ENCODE data around the gene FHOD3.

FHOD3 gene

DNA sequence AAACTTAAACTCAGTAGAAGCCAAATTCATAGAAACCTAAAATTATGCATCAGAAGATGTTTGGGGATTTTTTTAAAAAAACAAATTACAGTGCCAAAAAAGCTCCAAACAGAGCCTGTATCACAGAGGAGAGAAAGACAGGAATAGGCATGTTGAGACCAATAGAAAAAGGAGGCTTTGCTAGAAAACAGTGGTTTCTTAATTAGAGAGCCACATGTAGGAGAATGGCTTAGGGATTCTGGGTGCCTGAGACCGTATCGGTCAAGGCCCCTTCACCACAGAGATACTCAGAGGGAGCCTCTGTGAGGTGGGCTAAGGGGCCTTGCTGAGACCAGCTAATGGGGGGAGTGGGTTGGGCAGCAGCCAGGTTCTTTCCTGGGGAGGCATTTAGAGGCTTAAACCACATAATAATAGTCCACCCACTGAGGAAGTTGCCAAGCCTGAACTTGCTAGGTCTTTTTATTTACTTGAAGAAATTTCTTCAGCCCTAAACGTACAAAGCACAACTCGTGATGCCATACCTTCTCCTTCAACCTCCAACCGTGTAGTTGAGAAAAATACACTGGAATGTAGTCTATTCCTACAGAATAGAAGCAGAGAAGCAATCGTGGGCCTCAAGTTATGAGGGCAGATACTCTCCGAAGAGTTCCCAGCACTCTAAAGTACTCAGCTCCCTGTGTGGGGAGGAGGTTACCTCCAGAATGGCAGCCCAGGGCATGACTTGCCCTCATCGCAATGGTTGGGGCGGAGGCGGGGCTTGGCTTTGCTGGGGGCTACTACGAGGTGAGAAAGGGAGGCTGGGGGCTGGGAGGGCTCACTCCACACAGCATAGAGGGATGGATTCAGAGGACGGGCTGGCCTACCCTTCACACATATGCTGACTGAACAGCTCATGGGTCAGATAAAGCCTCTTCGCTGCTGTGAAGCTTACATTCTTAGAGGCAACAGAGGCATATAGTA is 293.4 kb downstream of the FHOD3 start:
- H3K4me2 ChIP-seq (ENCODE audit: low read depth, low read length, poor library complexity, severe bottlenecking): no peak overlapping the region
- no peaks in the 10 kb centered on the region for H3K9me3 ChIP-seq (ENCODE audit: insufficient read depth, low read depth, low read length)
- H2AFZ ChIP-seq (ENCODE audit: low read length): no peak overlapping the region
- H3K27me3 ChIP-seq (ENCODE audit: insufficient read depth, low read length, poor library complexity, severe bottlenecking): no peaks in the 10 kb centered on the region
- no peaks in the 10 kb centered on the region for H3K9me2 ChIP-seq (replicated peaks; ENCODE audit: low read depth, low read length)
- H3K4me1 ChIP-seq (ENCODE audit: insufficient read depth, low read length, poor library complexity, severe bottlenecking): peaks cover 53% of the 10 kb centered on the region
- no peaks in the 10 kb centered on the region for H3K79me2 ChIP-seq (ENCODE audit: insufficient read depth, low read length)
- H3K9ac ChIP-seq (ENCODE audit: low read depth, low read length, poor library complexity, severe bottlenecking): no peak overlapping the region
- H3K4me3 ChIP-seq (ENCODE audit: low read length, poor library complexity, severe bottlenecking): no peak overlapping the region
- TF ChIP-seq, protein P1, sequence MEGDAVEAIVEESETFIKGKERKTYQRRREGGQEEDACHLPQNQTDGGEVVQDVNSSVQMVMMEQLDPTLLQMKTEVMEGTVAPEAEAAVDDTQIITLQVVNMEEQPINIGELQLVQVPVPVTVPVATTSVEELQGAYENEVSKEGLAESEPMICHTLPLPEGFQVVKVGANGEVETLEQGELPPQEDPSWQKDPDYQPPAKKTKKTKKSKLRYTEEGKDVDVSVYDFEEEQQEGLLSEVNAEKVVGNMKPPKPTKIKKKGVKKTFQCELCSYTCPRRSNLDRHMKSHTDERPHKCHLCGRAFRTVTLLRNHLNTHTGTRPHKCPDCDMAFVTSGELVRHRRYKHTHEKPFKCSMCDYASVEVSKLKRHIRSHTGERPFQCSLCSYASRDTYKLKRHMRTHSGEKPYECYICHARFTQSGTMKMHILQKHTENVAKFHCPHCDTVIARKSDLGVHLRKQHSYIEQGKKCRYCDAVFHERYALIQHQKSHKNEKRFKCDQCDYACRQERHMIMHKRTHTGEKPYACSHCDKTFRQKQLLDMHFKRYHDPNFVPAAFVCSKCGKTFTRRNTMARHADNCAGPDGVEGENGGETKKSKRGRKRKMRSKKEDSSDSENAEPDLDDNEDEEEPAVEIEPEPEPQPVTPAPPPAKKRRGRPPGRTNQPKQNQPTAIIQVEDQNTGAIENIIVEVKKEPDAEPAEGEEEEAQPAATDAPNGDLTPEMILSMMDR (conservative IDR thresholded peaks at IDR 0.05; ENCODE audit: low read length): no peak
- TF ChIP-seq EZH2phosphoT487 (IDR thresholded peaks at IDR 0.05; ENCODE audit: borderline replicate concordance): no peak
- no peaks in the 10 kb centered on the region for H4K20me1 ChIP-seq (ENCODE audit: insufficient read depth, low read length, poor library complexity, severe bottlenecking)
- no peaks in the 10 kb centered on the region for H3F3A ChIP-seq (ENCODE audit: low read depth)
- no peaks in the 10 kb centered on the region for H3K36me3 ChIP-seq (ENCODE audit: insufficient read depth, low read length)

DNA sequence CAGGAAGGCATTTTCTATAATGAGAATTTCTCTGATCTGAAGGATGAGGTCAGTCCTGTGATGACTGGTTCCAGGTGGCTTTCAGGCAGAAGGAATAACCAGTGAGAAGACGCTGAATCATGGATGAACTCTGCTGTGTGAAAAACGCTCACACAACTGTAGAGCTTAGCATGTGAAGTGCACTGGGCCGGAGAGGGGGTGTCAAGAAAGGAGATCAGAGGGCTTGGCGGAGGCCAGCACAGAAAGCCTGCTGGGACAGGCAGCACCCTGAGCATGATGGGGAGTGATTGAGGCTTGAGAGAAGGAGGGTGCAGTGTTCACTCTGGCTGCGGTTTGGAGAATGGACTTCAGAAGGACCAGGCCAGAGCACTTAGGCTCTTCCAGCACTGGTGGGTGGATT is 294.8 kb downstream of the FHOD3 start:
- TF ChIP-seq, protein P1 (conservative IDR thresholded peaks at IDR 0.05; ENCODE audit: low read length): no peak
- no peak for TF ChIP-seq EZH2phosphoT487 (IDR thresholded peaks at IDR 0.05; ENCODE audit: borderline replicate concordance)
- Histone ChIP-seq H4K20me1 (ENCODE audit: insufficient read depth, low read length, poor library complexity, severe bottlenecking) (no peaks in the 10 kb centered on the region), H3F3A (ENCODE audit: low read depth) (no peaks in the 10 kb centered on the region), H3K9me3 (ENCODE audit: insufficient read depth, low read depth, low read length) (no peaks in the 10 kb centered on the region), H3K4me2 (ENCODE audit: low read depth, low read length, poor library complexity, severe bottlenecking) (no peak overlapping the region), H3K27me3 (ENCODE audit: insufficient read depth, low read length, poor library complexity, severe bottlenecking) (no peaks in the 10 kb centered on the region), H3K9ac (ENCODE audit: low read depth, low read length, poor library complexity, severe bottlenecking) (no peak overlapping the region), H3K9me2 (replicated peaks; ENCODE audit: low read depth, low read length) (no peaks in the 10 kb centered on the region), H3K4me1 (ENCODE audit: insufficient read depth, low read length, poor library complexity, severe bottlenecking) (peaks cover 48% of the 10 kb centered on the region), H3K79me2 (ENCODE audit: insufficient read depth, low read length) (no peaks in the 10 kb centered on the region), H2AFZ (ENCODE audit: low read length) (no peak overlapping the region), H3K4me3 (ENCODE audit: low read length, poor library complexity, severe bottlenecking) (no peak overlapping the region), H3K36me3 (ENCODE audit: insufficient read depth, low read length) (no peaks in the 10 kb centered on the region)

DNA sequence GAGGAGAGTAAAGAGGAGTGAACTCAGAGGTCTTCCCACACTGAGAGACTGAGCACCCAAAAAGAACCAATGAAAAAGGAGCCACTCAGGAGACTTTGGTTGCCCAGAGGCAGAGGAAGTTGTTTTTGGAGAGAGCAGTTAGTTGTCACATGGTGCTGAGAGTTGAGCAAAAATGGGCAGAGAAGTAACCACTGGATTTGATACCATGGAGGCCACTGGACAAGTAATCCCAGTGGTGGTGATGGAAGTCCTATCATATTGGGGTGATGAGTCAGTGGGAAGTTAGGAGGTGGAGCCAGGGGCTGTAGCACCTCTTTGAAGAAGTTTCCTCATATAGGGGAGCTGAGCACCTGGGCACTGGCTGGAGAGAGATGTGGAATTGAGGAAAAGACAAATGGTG is 295.5 kb downstream of the FHOD3 start:
- no peaks in the 10 kb centered on the region for H3K79me2 ChIP-seq (ENCODE audit: insufficient read depth, low read length)
- no peak for TF ChIP-seq EZH2phosphoT487 (IDR thresholded peaks at IDR 0.05; ENCODE audit: borderline replicate concordance)
- TF ChIP-seq, protein P1 (conservative IDR thresholded peaks at IDR 0.05; ENCODE audit: low read length): no peak
- no peaks in the 10 kb centered on the region for H3F3A ChIP-seq (ENCODE audit: low read depth)

More for the DNA sequence above, 295.5 kb downstream of the FHOD3 start:
- H2AFZ ChIP-seq (ENCODE audit: low read length): peak overlapping the region; percentile 42
- H3K4me3 ChIP-seq (ENCODE audit: low read length, poor library complexity, severe bottlenecking): no peak overlapping the region
- H3K27me3 ChIP-seq (ENCODE audit: insufficient read depth, low read length, poor library complexity, severe bottlenecking): no peaks in the 10 kb centered on the region
- H3K4me1 ChIP-seq (ENCODE audit: insufficient read depth, low read length, poor library complexity, severe bottlenecking): peaks cover 42% of the 10 kb centered on the region
- no peaks in the 10 kb centered on the region for H3K9me3 ChIP-seq (ENCODE audit: insufficient read depth, low read depth, low read length)
- H4K20me1 ChIP-seq (ENCODE audit: insufficient read depth, low read length, poor library complexity, severe bottlenecking): no peaks in the 10 kb centered on the region
- no peaks in the 10 kb centered on the region for H3K36me3 ChIP-seq (ENCODE audit: insufficient read depth, low read length)
- no peaks in the 10 kb centered on the region for H3K9me2 ChIP-seq (replicated peaks; ENCODE audit: low read depth, low read length)
- no peak overlapping the region for H3K9ac ChIP-seq (ENCODE audit: low read depth, low read length, poor library complexity, severe bottlenecking)
- H3K4me2 ChIP-seq (ENCODE audit: low read depth, low read length, poor library complexity, severe bottlenecking): no peak overlapping the region
